HL-60 (cell line): Measurements from ENCODE around the gene LSG1.

ENCODE experiments used
- DNase-seq, 2 experiments: peaks; one replicate each; pipeline ENCODE4 v3.0.0-alpha.2; 2010 to 2020; ENCODE audit warnings: low read depth in 1 of 2, low spot score in 1 of 2
- H3K27ac ChIP-seq: fragments of 250-450 bp; sonication (Bioruptor Pico); replicated peaks from 2 replicates; pipeline ENCODE4 v1.5.1; 2020; ENCODE audit warnings: mild to moderate bottlenecking, moderate library complexity
- H3K27me3 ChIP-seq: fragments of 250-450 bp; sonication (Bioruptor Pico); 2 replicates; pipeline ENCODE4 v1.5.1; 2021; ENCODE audit warnings: mild to moderate bottlenecking, moderate library complexity; ENCODE audit not compliant: insufficient read depth, poor library complexity, severe bottlenecking
- H3K4me3 ChIP-seq: replicated peaks from 2 replicates; pipeline ENCODE4 v1.5.1; 2011; ENCODE audit warnings: mild to moderate bottlenecking, control low read depth, low read length; ENCODE audit not compliant: insufficient read depth
- GABPA ChIP-seq: IDR thresholded peaks from 2 replicates; pipeline ENCODE4 v1.6.1; 2012; ENCODE audit warnings: low read depth
- POLR2AphosphoS5 ChIP-seq: IDR thresholded peaks from 2 replicates; pipeline ENCODE4 v1.6.1; 2012; ENCODE audit warnings: low read depth
- REST ChIP-seq: IDR thresholded peaks from 2 replicates; pipeline ENCODE4 v1.6.1; 2012; ENCODE audit warnings: low read depth; ENCODE audit not compliant: insufficient replicate concordance
- SPI1 ChIP-seq: IDR thresholded peaks from 2 replicates; pipeline ENCODE4 v1.6.1; 2012; ENCODE audit warnings: low read depth, mild to moderate bottlenecking, borderline replicate concordance
- TF ChIP-seq, protein P1 (sequence below): IDR thresholded peaks from one replicate; pipeline ENCODE4 v1.5.1; 2011; ENCODE audit warnings: low read length, control low read depth, inconsistent platforms; ENCODE audit not compliant: insufficient read depth

The LSG1 gene

DNA sequence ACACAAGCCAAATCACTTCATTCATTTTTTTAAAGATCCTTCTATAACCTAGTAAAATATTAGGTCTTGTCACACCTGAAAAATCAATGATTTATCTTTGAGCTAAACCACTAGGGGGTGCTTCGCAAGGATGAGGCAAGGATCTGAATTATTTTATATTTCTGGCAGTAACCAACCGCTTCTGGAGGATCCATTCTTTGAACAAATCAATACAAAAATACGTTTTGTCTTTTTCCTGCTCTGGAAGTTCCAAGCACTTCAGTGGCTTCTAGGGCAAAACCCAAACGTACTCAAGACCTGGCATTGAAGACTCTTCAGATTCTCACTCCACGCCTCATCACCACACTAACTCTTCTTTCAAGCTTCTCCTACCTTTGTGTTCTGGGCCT, 486 bp downstream of the LSG1 start:
- TF ChIP-seq, protein P1, sequence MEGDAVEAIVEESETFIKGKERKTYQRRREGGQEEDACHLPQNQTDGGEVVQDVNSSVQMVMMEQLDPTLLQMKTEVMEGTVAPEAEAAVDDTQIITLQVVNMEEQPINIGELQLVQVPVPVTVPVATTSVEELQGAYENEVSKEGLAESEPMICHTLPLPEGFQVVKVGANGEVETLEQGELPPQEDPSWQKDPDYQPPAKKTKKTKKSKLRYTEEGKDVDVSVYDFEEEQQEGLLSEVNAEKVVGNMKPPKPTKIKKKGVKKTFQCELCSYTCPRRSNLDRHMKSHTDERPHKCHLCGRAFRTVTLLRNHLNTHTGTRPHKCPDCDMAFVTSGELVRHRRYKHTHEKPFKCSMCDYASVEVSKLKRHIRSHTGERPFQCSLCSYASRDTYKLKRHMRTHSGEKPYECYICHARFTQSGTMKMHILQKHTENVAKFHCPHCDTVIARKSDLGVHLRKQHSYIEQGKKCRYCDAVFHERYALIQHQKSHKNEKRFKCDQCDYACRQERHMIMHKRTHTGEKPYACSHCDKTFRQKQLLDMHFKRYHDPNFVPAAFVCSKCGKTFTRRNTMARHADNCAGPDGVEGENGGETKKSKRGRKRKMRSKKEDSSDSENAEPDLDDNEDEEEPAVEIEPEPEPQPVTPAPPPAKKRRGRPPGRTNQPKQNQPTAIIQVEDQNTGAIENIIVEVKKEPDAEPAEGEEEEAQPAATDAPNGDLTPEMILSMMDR: peak; percentile 34
- no peak for TF ChIP-seq GABPA
- peak overlapping the region; percentile 100 for H3K27ac ChIP-seq
- H3K4me3 ChIP-seq: peak overlapping the region; percentile 90
- DNase-seq: no peak
- no peaks in the 10 kb centered on the region for H3K27me3 ChIP-seq

- no peak overlapping the region for H3K4me3 ChIP-seq
- TF ChIP-seq SPI1 (peak; percentile 35; the same call in 1 of the 2 replicates), GABPA (no peak)
- H3K27ac ChIP-seq: no peak overlapping the region
- DNase-seq: no peak
- H3K27me3 ChIP-seq: no peaks in the 10 kb centered on the region
These were observed 4.6 kb downstream of the LSG1 start for GRCh38 chr3:194667363-194667762.

- Histone ChIP-seq H3K27me3 (no peaks in the 10 kb centered on the region), H3K4me3 (no peak overlapping the region), H3K27ac (no peak overlapping the region)
- no peak for TF ChIP-seq SPI1
- no peak for TF ChIP-seq GABPA
- TF ChIP-seq, protein P1: no peak
- no peak for TF ChIP-seq REST
- no peak for TF ChIP-seq POLR2AphosphoS5
- DNase-seq: no peak
These were observed 7.1 kb downstream of the LSG1 start for GRCh38 chr3:194664857-194665256.

DNA sequence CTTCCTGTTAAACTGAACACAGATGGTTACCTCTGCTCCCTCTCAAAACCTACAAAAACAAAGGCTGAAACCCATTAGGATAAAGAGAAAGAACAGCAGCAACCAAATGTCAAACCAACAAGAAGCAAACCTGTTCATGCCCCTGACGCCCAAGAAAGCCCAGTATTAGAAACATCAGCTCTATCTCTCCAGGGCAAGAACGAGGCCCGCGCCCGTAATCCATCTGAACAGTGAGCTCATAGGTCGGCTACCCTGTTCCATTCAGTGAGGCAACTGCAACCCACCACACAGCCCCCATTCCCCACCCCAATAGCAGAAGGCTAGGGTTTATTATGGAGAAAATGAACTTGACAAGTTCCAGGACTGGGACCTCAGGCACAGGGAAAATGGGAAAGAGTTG, 10.0 kb downstream of the LSG1 start:
- DNase-seq: no peak
- no peaks in the 10 kb centered on the region for H3K27me3 ChIP-seq
- TF ChIP-seq POLR2AphosphoS5: no peak
- TF ChIP-seq REST: no peak
- TF ChIP-seq GABPA: no peak
- TF ChIP-seq, protein P1: no peak
- no peak for TF ChIP-seq SPI1
- H3K4me3 ChIP-seq: no peak overlapping the region
- H3K27ac ChIP-seq: no peak overlapping the region
